ENCODE measurements around the gene METTL26.

GRCh38 chr16:634996-635395, 1.1 kb downstream of the METTL26 start:
- no peak for TF ChIP-seq EZH2 (IDR thresholded peaks at IDR 0.05; ENCODE audit: insufficient read depth, poor library complexity, severe bottlenecking)
- TF ChIP-seq EZH2phosphoT487 (IDR thresholded peaks at IDR 0.05; ENCODE audit: insufficient read depth, low read depth): no peak

Data from GM23248 (cell line).